ENCODE data around the gene TMEM144.

- TF ChIP-seq POLR2A (IDR thresholded peaks at IDR 0.05) (no peak), CTCF (IDR thresholded peaks at IDR 0.05) (no peak)
Observed at GRCh38 chr4:158274636-158275035, 64.3 kb downstream of the TMEM144 start.

All from ovary (tissue), 3 donors.